Glomerular endothelial cell (primary cell): ENCODE measurements around the gene ZNF213. TPM values are rescaled to one million over a fixed set of nuclear protein-coding genes. Genes with fewer than 3 reads are reported as not detected.
"Not testable (repeated sequence)": the region's sequence is repeated elsewhere in the genome, so short reads cannot be mapped to it uniquely, and the experiment has no call there.

ENCODE experiments used
- DNase-seq: peaks from one replicate; pipeline ENCODE4 v3.0.0-alpha.2; 2011; ENCODE audit warnings: low read depth, low spot score; ENCODE audit errors: extremely low read depth
- total RNA-seq: library from RNA; depleted of rRNA; stranded (reverse); fragments of >200 nt; gene quantifications from 2 replicates; pipeline ENCODE4 v1.2.3, GENCODE V29; 2015

ZNF213 gene
- total RNA-seq, 1 donor from 2014 or later, result 15.1 TPM

DNA sequence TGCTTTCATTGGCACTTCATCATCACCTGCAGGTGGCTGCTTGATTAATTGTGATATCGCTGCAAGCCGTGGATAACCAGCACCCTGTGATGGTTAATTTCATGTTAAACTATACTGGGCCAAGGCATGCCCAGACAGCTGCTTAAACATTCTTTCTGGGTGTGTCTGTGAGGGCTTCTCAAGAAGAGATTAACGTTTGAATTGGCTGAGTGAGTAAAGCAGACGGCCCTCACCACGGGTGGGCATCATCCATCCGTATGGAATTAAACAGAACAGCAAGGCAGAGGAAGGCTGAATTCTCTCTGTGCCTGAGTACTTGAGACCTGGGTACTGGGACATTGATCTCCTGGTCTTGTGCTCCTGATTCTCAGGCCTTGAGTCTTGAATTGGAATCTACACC is 7.1 kb upstream of the ZNF213 start:
- no peak for DNase-seq

DNA sequence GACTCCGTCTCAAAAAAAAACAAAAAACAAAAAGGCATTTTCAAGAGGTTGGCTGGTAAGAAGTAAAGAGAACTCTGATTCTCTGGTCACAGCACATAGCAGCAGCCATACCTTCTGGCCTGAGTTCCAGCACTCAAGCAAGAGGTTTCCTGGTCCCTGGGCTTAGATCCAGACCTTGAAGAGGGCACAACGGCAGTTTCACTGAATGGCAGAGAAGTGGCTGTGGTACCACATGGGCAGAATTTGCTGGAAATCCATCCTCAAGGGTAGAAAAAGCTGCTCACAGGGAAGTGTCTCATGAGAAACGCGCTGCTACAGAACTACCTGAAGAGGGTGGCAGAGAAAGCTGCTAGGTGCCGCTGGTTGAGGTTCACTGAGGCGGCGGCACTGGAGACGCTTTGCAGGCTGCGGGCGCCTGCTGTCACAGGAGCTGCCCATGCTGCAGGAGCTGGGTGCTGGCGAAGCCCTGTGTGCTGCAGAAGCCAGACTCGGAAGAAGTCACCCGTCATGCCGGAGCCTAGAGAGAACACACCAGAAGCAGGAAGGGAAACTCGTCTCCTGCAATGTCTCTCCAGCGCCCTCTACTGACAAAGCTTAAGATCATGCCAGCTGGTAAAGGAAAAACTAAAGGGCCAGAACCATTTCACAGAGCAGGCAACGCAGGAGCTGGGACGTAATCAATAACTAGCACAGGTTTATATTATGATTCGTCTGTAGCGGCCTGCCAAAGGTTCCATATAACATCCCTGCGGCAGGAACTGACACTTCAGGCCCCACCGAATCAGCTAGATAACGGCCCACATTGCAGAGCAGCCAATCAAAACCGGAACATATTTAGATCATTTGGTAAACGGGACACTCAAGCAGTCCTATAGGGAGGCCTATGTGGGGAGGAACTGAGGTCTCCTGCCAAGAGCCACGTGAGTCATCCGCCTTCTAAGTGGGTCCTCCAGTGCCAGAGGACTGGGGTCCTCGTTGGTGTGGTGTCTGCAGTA is 5.4 kb upstream of the ZNF213 start:
- DNase-seq, result peak; percentile 60

DNA sequence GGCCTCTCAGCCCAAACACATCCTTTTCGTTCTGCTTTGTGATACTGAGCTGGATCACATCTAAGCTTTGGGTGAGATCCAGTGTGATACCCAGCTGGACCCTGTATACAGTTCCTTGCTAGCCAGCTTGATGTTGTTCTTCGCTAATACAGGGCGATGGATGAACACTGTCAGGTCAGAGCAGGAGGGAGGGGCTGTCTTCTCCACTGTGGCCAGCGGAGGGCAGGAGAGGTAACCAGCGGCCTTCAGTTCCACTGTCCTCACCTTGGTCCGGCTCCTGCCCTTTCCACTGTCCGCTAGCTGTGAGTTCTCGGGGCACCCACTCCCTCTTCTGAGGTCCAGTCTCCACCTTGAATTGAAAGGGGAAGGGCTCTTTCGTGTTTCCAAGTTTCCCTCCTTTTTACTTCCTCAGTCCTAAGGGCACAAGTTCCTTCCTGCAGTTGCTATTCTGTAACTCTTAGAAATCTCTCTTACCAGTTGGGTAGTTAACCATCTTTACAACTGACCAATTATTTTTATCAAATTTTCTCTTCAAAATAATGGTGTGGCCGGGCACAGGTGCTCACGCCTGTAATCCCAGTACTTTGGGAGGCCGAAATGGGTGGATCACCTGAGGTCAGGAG is 3.0 kb upstream of the ZNF213 start:
- DNase-seq, result no peak

DNA sequence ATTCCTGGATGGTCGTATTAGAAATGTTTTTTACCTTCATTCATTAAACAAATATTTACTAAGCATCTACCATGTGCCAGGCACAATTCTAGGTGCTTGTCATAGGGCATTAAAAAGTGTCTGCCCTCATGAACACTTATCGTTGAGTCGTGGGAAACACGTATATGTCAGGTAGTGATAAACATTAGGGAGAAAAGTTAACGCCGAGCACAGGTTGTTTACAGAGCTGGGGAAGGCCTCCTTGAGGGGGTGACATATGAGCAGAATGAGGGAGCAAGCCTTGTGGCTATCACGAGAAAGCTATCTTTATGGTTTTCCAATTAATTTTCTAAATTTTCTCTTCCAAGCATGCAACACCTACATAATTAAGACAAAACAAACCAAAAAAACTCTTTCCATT is 985 bp upstream of the ZNF213 start:
- no peak for DNase-seq

DNA sequence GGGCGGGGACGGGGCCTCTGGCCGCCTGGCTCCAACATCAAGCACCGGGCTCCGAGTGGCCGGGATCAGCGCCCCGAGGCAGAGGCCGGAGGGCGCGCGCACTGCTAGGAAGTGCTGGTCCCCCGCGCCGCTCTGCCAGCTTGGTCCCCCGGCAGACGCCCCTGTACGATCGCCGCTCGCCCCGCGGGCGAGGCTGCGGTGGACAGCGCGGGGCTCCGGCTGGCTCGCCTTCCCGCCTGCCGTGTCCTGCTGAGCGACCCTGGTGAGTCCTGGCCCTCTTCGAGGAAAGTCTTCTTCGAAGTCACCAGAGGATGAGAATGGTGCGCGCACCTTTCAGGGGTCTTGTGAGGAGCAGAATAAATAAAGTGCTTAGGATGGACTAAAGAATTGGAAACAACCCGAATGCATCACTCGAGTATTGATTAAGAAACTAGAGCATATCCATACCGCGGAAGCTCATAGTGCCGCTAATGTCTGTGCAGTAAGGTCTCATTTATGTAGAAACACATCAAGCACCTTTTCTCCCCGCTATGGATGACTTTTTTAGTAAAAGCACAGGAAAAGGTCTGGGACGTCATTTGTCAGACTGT is 392 bp downstream of the ZNF213 start:
- no peak for DNase-seq

DNA sequence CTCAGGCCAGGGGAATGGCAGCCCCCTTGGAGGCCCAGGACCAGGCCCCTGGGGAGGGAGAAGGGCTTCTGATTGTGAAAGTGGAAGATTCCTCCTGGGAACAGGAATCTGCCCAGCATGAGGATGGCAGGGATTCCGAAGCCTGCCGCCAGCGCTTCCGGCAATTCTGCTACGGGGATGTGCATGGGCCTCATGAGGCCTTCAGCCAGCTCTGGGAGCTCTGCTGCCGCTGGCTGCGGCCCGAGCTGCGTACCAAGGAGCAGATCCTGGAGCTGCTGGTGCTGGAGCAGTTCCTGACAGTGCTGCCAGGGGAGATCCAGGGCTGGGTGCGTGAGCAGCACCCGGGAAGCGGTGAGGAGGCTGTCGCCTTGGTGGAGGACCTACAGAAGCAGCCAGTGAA is 2.4 kb downstream of the ZNF213 start:
- DNase-seq, result no peak

DNA sequence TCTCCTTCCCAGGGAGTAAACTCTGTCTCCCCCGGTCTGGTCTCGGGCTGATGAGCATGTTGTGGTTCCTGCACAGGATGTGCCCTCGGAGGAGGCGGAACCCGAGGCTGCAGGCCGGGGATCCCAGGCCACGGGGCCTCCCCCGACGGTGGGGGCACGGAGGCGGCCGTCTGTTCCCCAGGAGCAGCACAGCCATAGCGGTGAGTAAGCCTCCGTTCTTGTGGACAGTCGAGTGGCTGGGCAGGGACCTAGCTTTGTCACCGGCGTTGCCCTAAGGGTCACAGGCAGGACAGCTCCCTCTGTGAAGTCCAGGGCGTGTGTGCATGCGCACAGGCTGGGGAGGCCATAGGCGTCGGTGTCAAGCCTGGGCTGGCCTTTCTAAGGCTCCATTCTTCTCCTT is 3.5 kb downstream of the ZNF213 start:
- DNase-seq, result no peak

DNA sequence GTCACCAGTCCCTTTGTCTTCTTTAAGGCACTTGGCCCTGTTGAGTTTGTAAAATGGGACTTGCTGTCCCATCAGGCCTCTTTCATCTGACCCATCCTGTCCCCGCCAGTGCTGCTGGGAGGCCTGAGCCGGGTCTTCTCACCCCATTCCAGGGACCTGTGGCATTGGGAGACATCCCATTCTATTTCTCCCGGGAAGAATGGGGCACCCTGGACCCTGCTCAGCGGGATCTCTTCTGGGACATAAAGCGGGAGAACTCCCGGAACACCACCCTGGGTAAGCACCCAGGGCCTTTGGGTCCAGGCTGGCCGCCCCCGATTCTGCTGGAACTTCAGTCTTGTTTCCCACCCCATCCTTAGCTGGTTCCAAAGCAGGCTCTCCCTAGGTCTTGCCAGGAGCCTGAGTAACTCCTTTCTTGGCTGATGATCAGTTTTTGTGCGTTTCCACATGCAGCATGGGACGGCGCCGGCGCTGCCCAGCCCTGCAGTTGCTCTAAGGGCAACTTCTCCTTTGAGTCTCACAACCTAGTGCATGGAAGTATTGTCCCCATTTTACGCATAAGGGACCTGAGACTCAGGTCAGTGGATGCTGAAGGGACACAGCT is 4.1 kb downstream of the ZNF213 start:
- DNase-seq, result no peak

DNA sequence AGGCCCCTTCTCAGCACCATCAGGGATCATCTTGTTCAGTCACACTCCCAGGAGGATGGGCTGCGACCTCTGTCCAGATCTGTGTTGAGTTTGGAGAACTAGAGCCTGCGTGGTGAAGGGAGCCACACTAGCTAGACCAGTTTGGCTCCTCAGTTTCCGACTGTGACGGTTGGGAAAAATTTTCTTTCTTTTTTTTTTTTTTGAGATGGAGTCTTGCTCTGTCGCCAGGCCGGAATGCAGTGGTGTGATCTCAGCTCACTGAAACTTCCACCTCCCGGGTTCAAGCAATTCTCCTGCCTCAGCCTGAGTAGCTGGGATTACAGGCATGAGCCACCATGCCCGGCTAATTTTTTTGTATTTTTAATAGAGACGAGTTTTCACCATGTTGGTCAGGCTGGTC is 4.7 kb downstream of the ZNF213 start:
- not testable (repeated sequence) for DNase-seq

DNA sequence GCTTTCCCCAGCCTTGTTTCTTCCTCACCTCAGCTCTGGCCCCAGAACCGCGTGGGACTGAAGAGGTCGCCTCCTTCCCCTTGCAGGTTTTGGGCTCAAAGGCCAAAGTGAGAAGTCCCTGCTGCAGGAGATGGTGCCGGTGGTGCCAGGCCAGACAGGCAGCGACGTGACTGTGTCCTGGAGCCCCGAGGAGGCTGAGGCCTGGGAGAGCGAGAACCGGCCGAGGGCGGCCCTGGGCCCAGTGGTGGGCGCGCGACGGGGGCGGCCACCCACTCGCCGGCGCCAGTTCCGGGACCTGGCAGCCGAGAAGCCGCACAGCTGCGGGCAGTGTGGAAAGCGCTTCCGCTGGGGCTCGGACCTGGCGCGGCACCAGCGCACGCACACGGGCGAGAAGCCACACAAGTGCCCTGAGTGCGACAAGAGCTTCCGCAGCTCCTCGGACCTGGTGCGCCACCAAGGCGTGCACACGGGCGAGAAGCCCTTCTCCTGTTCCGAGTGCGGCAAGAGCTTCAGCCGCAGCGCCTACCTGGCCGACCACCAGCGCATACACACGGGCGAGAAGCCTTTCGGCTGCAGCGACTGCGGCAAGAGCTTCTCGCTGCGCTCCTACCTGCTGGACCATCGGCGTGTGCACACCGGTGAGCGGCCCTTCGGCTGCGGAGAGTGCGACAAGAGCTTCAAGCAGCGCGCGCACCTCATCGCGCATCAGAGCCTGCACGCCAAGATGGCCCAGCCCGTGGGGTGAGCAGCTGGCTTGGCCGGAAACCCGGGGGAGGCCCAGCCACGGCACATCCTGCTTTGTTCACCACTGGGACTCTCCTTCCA is 6.0 kb downstream of the ZNF213 start:
- DNase-seq, result no peak

DNA sequence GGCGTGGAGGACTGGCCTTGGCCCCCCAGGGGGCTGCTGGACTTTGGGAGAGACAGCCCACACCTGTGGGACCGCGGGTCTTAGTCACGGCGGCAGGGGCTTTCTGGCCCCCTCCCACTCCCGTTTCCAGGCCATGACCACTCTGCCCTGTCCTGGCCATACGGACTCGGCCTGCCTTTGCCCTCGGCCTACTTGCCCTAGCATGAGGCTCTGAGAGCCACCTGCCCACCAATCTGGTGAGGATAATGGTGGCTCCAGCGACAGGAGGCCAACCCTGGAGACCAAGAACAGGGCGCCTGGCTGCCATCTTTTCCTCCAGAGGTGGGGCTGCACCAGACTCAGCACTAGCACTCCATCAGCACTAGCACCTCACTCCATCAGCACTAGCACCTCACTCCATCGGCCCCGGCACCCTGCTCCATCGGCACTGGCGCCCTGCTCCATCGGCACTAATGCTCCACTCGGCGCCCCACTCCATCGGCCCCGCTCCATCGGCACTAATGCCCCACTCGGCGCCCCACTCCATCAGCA is 7.0 kb downstream of the ZNF213 start:
- no peak for DNase-seq

DNA sequence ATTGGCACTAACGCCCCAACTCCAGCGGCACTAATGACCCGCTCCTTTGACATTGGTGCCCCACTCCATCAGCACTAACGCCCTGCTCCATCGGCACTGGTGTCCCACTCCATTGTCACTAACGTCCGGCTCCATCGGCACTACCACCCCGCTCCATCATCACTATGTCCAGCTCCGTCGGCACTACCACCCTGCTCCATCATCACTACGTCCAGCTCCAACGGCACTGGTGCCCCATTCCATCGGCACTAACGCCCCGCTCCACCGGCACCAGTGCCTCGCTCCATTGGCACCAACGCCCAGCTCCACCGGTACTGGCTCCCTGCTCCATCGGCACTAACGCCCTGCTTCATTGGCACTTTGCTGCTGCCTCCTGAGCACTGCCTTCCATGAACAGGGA is 7.5 kb downstream of the ZNF213 start:
- no peak for DNase-seq

DNA sequence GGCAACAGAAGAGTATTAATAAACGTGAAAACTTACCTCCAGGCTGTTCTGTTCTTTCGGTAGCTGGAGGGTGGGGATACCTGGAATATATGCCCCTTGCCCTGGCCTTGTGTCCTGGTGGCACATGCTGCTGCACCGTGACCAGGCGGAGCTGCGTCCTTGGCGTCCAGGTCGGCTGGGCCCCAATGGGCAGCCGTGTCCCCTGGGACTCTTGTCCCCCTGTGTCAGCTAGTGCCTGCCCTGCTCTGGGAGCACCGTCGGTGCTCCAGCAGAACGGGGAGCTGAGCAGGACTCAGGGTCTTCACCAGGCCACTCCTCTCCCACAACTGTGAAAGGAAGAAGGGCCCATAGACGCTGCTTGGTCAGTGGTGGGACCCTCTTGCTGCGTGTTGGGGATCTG is 7.9 kb downstream of the ZNF213 start:
- no peak for DNase-seq

DNA sequence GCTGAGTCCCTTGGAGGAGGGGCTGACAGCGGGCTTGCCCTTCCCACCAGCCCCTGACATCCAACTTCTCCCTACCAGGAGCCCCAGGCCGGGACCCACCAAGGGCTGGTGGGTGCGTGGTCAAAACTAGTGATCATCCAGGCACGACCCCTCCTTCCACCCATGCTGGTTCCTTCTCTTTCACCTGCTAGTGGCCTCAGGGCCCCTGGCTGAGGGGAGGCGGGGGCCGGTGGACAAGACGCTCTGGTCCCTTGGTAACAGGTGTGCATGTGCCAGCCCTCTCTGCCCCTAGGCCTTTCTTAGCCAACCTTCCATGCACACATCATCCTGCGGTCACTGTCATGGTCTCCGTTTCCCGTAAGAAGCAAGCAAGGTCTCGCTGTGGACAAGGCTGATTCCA is 8.4 kb downstream of the ZNF213 start:
- no peak for DNase-seq

DNA sequence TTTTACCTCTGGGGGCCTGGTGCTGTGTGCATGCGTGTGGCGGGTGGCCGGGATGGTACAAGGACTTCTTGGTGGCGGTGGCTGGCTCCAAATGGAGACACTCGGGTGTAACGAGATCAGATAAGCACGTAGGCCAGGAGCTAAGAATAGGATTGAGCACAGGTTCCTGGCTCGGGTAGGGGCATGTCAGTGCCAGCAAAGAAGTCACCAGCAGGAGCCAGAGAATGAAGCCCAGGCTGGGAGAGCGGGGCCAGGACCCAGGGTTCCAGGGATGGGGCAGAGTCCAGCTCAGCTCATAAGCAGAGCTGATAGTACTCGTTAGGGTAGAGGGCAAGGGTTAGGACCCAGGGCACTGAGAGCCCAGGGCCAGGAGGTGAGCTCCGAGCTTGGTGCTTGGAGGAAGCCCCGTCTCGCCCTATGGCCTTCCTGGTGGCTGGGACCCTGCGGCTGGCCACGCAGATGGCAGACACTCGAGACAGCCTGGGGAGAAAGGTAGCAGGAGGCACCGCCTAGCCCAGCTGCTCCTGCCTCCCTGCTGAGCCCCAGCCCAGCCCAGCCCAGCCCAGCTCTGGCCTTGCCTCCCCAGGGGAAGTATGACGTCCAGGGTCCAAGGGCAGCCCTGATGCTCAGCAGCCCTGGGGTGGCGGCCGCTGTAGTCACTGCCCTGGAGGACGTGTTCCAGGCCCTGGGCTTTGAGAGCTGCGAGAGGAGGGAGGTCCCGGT is 8.9 kb downstream of the ZNF213 start:
- DNase-seq, result no peak

DNA sequence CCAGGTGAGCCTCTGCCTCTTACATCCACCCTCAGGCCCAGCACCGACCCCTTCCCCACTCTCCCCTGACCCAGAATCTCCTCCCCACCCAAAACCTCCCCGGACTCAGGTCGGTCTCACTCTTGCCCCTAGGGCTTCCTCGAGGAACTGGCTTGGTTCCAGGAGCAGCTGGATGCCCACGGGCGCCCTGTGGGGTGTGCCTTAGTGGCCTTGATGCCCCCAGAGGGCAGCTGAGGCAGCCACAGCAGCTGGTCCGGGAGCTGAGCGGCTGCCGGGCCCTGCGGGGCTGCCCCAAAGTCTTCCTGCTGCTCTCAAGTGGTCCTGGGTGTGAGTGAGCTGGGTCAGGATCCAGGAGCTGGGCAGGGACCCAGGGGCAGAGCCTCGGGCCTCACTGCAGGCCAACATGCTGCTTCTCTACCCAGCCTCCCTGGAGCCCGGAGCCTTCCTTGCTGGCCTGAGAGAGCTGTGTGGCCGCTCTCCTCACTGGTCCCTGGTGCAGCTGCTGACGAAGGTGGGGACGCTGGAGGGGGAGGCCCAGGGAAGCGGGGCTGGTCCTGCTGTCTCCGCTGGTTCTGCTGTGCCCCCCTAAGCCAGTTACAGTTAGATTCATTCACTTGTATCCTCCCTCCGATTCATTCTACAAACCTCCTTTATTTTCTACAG is 9.6 kb downstream of the ZNF213 start:
- no peak for DNase-seq

DNA sequence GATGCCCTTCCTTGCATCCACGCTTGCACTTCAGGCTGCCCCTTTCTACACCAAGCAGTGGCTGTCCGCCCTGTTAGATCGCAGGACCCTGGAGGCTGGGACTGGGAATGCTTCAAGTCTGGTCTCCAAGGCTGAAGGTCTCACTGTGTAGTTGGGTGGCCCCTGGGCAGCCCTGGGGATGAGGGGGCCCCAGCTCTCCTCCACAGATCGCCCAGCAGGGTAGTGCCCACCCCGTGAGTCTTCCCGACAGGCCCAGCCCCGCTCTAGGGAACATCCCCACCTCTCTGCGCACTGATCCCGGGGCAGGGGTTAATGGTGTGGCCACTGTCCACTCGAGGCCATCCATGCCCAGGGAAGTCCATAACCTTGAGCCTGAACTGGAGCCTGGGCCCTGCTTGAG is 10.3 kb downstream of the ZNF213 start:
- no peak for DNase-seq

DNA sequence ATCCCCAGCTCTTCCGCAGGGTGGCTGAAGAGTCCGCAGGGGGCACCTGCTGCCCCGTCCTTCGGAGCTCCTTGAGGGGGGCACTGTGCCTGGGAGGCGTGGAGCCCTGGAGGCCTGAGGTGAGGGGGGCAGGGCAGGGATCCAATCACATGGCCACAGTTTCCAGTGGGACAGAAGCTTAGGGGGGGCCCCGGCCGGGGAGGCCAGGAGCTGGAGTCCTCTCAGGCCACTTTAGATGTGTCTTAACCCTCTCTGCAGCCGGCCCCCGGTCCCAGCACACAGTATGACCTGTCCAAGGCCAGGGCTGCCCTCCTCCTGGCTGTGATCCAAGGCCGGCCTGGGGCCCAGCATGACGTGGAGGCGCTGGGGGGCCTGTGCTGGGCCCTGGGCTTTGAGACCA is 10.8 kb downstream of the ZNF213 start:
- no peak for DNase-seq
